HEK293 (cell line): Measurements from ENCODE around the gene CDNF.

Source experiments
- CTCF ChIA-PET: fragments of 350-600 bp; formaldehyde crosslinking; extraction: SDS; loops from one replicate; lab custom pipeline; 2021; ENCODE audit warnings: antibody characterized with exemption; lab: Yijun Ruan, JAX
- POLR2A ChIA-PET: fragments of 300-600 bp; formaldehyde crosslinking; extraction: SDS; loops from one replicate; lab custom pipeline; 2020; ENCODE audit warnings: antibody characterized with exemption, inconsistent platforms; lab: Yijun Ruan, JAX
- H3K27ac ChIP-seq: fragments of 200-500 bp; sonication (Bioruptor generic); 2 replicates; pipeline ENCODE4 v1.5.1; 2014; ENCODE audit warnings: low read depth, low read length, control low read depth, inconsistent platforms; ENCODE audit errors: extremely low read depth
- H3K36me3 ChIP-seq, 2 experiments: fragments of 200-500 bp in 1 of 2; sonication (Bioruptor generic) in 1 of 2; 1 replicate in 1 of 2; 2 replicates in 1 of 2; pipeline ENCODE4 v1.5.1; 2014 to 2017; ENCODE audit warnings: inconsistent platforms in 2 of 2, low read length in 2 of 2; ENCODE audit not compliant: control insufficient read depth in 2 of 2, insufficient read depth in 1 of 2
- H3K4me1 ChIP-seq: fragments of 200-500 bp; sonication (Bioruptor generic); 2 replicates; pipeline ENCODE4 v1.5.1; 2014; ENCODE audit warnings: mild to moderate bottlenecking, low read length, inconsistent platforms; ENCODE audit not compliant: control insufficient read depth, insufficient read depth
- H3K4me3 ChIP-seq: 2 replicates; pipeline ENCODE4 v1.5.1; 2011; ENCODE audit warnings: low read depth, mild to moderate bottlenecking, control low read depth, low read length, moderate library complexity
- H3K9me3 ChIP-seq: fragments of 200-500 bp; sonication (Bioruptor generic); 2 replicates; pipeline ENCODE4 v1.5.1; 2014; ENCODE audit warnings: low read depth, low read length, inconsistent platforms; ENCODE audit not compliant: control insufficient read depth, insufficient read depth
- GLIS1 ChIP-seq: fragments of 450-650 bp; formaldehyde crosslinking; IDR thresholded peaks from 2 replicates; pipeline ENCODE4 v1.5.1; 2016; ENCODE audit warnings: missing biosample characterization, missing genetic modification characterization
- KLF7 ChIP-seq: fragments of 450-650 bp; formaldehyde crosslinking; IDR thresholded peaks from 2 replicates; pipeline ENCODE4 v1.5.1; 2016; ENCODE audit warnings: missing biosample characterization, missing genetic modification characterization, borderline replicate concordance
- KLF9 ChIP-seq: fragments of 450-650 bp; formaldehyde crosslinking; IDR thresholded peaks from 2 replicates; pipeline ENCODE4 v1.5.1; 2016; ENCODE audit warnings: missing biosample characterization, missing genetic modification characterization, low read depth
- TRIM28 ChIP-seq: IDR thresholded peaks from 2 replicates; pipeline ENCODE4 v1.6.1; 2011; ENCODE audit warnings: low read length, control low read depth, borderline replicate concordance
- YY1 ChIP-seq: fragments of 450-650 bp; formaldehyde crosslinking; IDR thresholded peaks from 2 replicates; pipeline ENCODE4 v1.5.1; 2018; ENCODE audit warnings: missing biosample characterization, missing genetic modification characterization
- ZBTB21 ChIP-seq: fragments of 450-650 bp; formaldehyde crosslinking; IDR thresholded peaks from 2 replicates; pipeline ENCODE4 v1.5.1; 2017; ENCODE audit warnings: missing biosample characterization, missing genetic modification characterization
- ZBTB6 ChIP-seq: fragments of 450-650 bp; formaldehyde crosslinking; IDR thresholded peaks from 2 replicates; pipeline ENCODE4 v1.5.1; 2017; ENCODE audit warnings: missing biosample characterization, missing genetic modification characterization
- ZNF18 ChIP-seq: fragments of 450-650 bp; formaldehyde crosslinking; IDR thresholded peaks from 2 replicates; pipeline ENCODE4 v1.5.1; 2016; ENCODE audit warnings: missing biosample characterization, missing genetic modification characterization
- ZNF23 ChIP-seq: fragments of 450-650 bp; formaldehyde crosslinking; IDR thresholded peaks from 2 replicates; pipeline ENCODE4 v1.5.1; 2016; ENCODE audit warnings: missing biosample characterization, missing genetic modification characterization, borderline replicate concordance
- ZNF302 ChIP-seq: fragments of 450-650 bp; formaldehyde crosslinking; IDR thresholded peaks from 2 replicates; pipeline ENCODE4 v1.5.1; 2016; ENCODE audit warnings: missing biosample characterization, missing genetic modification characterization, low read depth
- ZNF488 ChIP-seq: fragments of 450-650 bp; formaldehyde crosslinking; IDR thresholded peaks from 2 replicates; pipeline ENCODE4 v1.5.1; 2016; ENCODE audit warnings: missing biosample characterization, missing genetic modification characterization
- ZNF629 ChIP-seq: fragments of 450-650 bp; formaldehyde crosslinking; IDR thresholded peaks from 2 replicates; pipeline ENCODE4 v1.5.1; 2017; ENCODE audit warnings: missing biosample characterization, missing genetic modification characterization
- ZNF660 ChIP-seq: fragments of 450-650 bp; IDR thresholded peaks from 2 replicates; pipeline ENCODE4 v1.5.1; 2018; ENCODE audit warnings: missing biosample characterization, mild to moderate bottlenecking, missing genetic modification characterization
- ZNF777 ChIP-seq: fragments of 450-650 bp; formaldehyde crosslinking; IDR thresholded peaks from 2 replicates; pipeline ENCODE4 v1.5.1; 2017; ENCODE audit warnings: missing biosample characterization, missing genetic modification characterization, borderline replicate concordance
- ZNF792 ChIP-seq: fragments of 450-650 bp; formaldehyde crosslinking; IDR thresholded peaks from 2 replicates; pipeline ENCODE4 v1.5.1; 2016; ENCODE audit warnings: missing biosample characterization, missing genetic modification characterization
- TF ChIP-seq, protein P1 (sequence below): fragments of 450-650 bp; formaldehyde crosslinking; IDR thresholded peaks from 2 replicates; pipeline ENCODE4 v1.5.1; 2016; ENCODE audit warnings: missing biosample characterization, missing genetic modification characterization
- TF ChIP-seq, protein P2 (sequence below): fragments of 450-650 bp; formaldehyde crosslinking; IDR thresholded peaks from 2 replicates; pipeline ENCODE4 v1.5.1; 2017; ENCODE audit warnings: missing biosample characterization, missing genetic modification characterization
- TF ChIP-seq, protein P3 (sequence below): fragments of 450-650 bp; formaldehyde crosslinking; IDR thresholded peaks from 2 replicates; pipeline ENCODE4; 2016; ENCODE audit warnings: missing biosample characterization, missing genetic modification characterization

The CDNF gene

DNA sequence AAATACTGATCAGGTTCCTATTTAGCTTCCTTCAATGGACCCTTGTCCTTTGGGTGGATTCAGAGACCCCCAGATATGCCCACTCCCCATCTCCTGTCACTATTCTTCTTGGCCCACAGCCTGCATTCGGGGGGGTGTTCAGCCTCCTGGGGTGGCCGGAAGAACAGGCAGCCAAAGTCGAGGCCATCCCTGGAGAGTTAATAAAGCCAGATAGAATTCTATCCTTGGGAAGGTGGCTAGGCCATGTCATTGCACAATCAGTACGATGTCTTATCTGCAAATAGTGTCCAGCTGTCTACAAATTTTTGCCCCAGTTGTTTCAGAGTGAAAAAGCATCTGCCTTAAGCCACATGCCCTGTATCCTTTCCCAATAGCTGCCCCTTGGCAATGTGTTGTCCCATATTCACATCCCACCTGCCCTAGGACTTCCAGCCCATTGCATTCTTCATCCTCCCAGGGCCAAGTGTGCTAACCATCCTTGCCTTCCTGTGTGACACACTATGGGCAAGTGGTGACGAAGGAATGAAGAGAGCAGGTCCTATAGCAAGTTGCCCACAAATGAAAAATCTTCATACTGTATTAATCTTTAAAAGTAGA, 53.3 kb downstream of the CDNF start (continued):
- TF ChIP-seq, protein P1, sequence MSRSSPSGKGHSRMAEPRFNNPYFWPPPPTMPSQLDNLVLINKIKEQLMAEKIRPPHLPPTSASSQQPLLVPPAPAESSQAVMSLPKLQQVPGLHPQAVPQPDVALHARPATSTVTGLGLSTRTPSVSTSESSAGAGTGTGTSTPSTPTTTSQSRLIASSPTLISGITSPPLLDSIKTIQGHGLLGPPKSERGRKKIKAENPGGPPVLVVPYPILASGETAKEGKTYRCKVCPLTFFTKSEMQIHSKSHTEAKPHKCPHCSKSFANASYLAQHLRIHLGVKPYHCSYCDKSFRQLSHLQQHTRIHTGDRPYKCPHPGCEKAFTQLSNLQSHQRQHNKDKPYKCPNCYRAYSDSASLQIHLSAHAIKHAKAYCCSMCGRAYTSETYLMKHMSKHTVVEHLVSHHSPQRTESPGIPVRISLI (tag by site-specific recombination) = no peak
- no peak for TF ChIP-seq ZBTB21 (tag by site-specific recombination)
- TF ChIP-seq ZNF629 (tag by site-specific recombination) = no peak
- no peak for TF ChIP-seq KLF9 (tag by site-specific recombination)
- no peak for TF ChIP-seq ZNF660 (tag by site-specific recombination)
- TF ChIP-seq, protein P2, sequence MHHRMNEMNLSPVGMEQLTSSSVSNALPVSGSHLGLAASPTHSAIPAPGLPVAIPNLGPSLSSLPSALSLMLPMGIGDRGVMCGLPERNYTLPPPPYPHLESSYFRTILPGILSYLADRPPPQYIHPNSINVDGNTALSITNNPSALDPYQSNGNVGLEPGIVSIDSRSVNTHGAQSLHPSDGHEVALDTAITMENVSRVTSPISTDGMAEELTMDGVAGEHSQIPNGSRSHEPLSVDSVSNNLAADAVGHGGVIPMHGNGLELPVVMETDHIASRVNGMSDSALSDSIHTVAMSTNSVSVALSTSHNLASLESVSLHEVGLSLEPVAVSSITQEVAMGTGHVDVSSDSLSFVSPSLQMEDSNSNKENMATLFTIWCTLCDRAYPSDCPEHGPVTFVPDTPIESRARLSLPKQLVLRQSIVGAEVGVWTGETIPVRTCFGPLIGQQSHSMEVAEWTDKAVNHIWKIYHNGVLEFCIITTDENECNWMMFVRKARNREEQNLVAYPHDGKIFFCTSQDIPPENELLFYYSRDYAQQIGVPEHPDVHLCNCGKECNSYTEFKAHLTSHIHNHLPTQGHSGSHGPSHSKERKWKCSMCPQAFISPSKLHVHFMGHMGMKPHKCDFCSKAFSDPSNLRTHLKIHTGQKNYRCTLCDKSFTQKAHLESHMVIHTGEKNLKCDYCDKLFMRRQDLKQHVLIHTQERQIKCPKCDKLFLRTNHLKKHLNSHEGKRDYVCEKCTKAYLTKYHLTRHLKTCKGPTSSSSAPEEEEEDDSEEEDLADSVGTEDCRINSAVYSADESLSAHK = no peak
- TF ChIP-seq, protein P3, sequence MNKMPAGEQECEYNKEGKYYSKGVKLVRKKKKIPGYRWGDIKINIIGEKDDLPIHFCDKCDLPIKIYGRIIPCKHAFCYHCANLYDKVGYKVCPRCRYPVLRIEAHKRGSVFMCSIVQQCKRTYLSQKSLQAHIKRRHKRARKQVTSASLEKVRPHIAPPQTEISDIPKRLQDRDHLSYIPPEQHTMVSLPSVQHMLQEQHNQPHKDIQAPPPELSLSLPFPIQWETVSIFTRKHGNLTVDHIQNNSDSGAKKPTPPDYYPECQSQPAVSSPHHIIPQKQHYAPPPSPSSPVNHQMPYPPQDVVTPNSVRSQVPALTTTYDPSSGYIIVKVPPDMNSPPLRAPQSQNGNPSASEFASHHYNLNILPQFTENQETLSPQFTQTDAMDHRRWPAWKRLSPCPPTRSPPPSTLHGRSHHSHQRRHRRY (tag by site-specific recombination) = no peak
- no peak for TF ChIP-seq YY1
- TF ChIP-seq GLIS1 (tag by site-specific recombination) = no peak
- TF ChIP-seq ZBTB6 (tag by site-specific recombination) = no peak

- Histone ChIP-seq H3K4me3 (no peak overlapping the region), H3K9me3 (no peaks in the 10 kb centered on the region; the same call in 1 of the 2 replicates), H3K4me1 (no peaks in the 10 kb centered on the region), H3K36me3 (no peaks in the 10 kb centered on the region), H3K27ac (no peak overlapping the region)
- ChIA-PET CTCF (interaction anchor here (0.6 kb wide), 1 partner anchor 25 kb away, joined by 3 read pairs; no protein-coding TSS in a partner anchor), POLR2A (no interaction called here)
- TF ChIP-seq ZNF777 (tag by site-specific recombination) = no peak
- TF ChIP-seq ZNF23 (tag by site-specific recombination) = no peak
- TF ChIP-seq ZNF660 (tag by site-specific recombination) = no peak
- no peak for TF ChIP-seq ZNF18 (tag by site-specific recombination)
- no peak for TF ChIP-seq ZNF488 (tag by site-specific recombination)
- TF ChIP-seq ZNF792 (tag by site-specific recombination) = no peak
- no peak for TF ChIP-seq ZNF302
- TF ChIP-seq TRIM28 = no peak
- no peak for TF ChIP-seq KLF7 (tag by site-specific recombination)
Observed at GRCh38 chr10:14782691-14783363, 55.0 kb downstream of the CDNF start.
